Adrenal gland (tissue), 12 donors: Measurements from ENCODE around the gene TCF4. TPM values are rescaled to one million over a fixed set of nuclear protein-coding genes. Genes with fewer than 3 reads are reported as not detected.

ENCODE experiments used
- DNase-seq, 7 donors: peaks; one replicate each; pipeline ENCODE4 v3.0.0-alpha.2; 2019 to 2020
- H3K27ac ChIP-seq, 5 donors: fragments of 200-600 bp; sonication (generic) in 4 of 5; 1 replicate in 3 of 5; 2 replicates in 2 of 5; pipeline versions ENCODE4 v1.5.1 to v1.8.0; 2016 to 2020; ENCODE audit warnings: mild to moderate bottlenecking in 1 of 5
- H3K27me3 ChIP-seq: fragments of 200-600 bp; 2 replicates; pipeline ENCODE4 v1.8.0; 2021
- H3K36me3 ChIP-seq, 2 donors: fragments of 200-600 bp; replicated peaks in 1 of 2; 1 replicate in 1 of 2; 2 replicates in 1 of 2; pipeline versions ENCODE4 v1.5.1 to v1.8.0; 2018 to 2022
- H3K4me1 ChIP-seq, 2 donors: fragments of 200-600 bp; replicated peaks in 1 of 2; 1 replicate in 1 of 2; 2 replicates in 1 of 2; pipeline versions ENCODE4 v1.5.1 to v1.8.0; 2018 to 2021
- H3K4me3 ChIP-seq, 4 donors: fragments of 200-600 bp; sonication (generic) in 3 of 4; one replicate each; pipeline ENCODE4 v1.5.1; 2016 to 2018
- H3K9me3 ChIP-seq, 3 donors: fragments of 200-600 bp; sonication (generic) in 1 of 3; replicated peaks in 1 of 3; 1 replicate in 2 of 3; 2 replicates in 1 of 3; pipeline versions ENCODE4 v1.5.1 to v1.8.0; 2016 to 2021
- POLR2A ChIP-seq, 2 donors: fragments of 450-650 bp; IDR thresholded peaks; one replicate each; pipeline ENCODE4 v1.6.1; 2017; ENCODE audit warnings: antibody characterized with exemption in 2 of 2, mild to moderate bottlenecking in 2 of 2, moderate library complexity in 1 of 2
- WGBS, 4 donors: extraction: QIAGEN DNeasy Blood & Tissue Kit in 2 of 4; methylation state at CpG; one replicate each; pipeline versions ENCODE4 v1.1.5 to v1.1.7; 2013 to 2017; 5-methylcytosine and 5-hydroxymethylcytosine counted together
- intact Hi-C, 2 donors: fragments of 100-400 bp; cut with DNase I; formaldehyde crosslinking; loops; one replicate each; pipeline versions ENCODE4 v1.14.1 to v1.15.0; 2022 to 2023
- polyA plus RNA-seq, 3 donors: library from polyadenylated mRNA; stranded (reverse); fragments of 200-250 nt in 2 of 3; fragments of 350-450 nt in 1 of 3; fragmentation: Illumina TruSeq in 1 of 3; extraction: RNeasy Lipid Tissue Mini Kit (QIAGEN cat#74804) in 1 of 3; gene quantifications; one replicate each; pipeline ENCODE4 v1.2.3, GENCODE V29; 2013 to 2014
- total RNA-seq, 9 donors: library from RNA; depleted of rRNA in 4 of 9; stranded (reverse); fragments of >200 nt in 4 of 9; fragments of 120-200 nt in 1 of 9; fragmentation: NEBNext Ultra II Directional in 1 of 9; extraction: Animal tissue kit (Norgen Biotek cat#: 25700) in 1 of 9; gene quantifications; one replicate each; pipeline versions ENCODE4 v1.1.0 to v1.2.4, GENCODE V29; 2013 to 2023
- TF ChIP-seq, protein P1 (sequence below), 6 experiments: fragments of 450-650 bp in 4 of 6; fragments of 200-600 bp in 2 of 6; sonication (generic) in 1 of 6; IDR thresholded peaks; 1 replicate in 5 of 6; 2 replicates in 1 of 6; pipeline versions ENCODE4 v1.5.1 to v1.8.0; 2016 to 2021; ENCODE audit warnings: antibody characterized with exemption in 6 of 6, mild to moderate bottlenecking in 2 of 6, moderate library complexity in 1 of 6
- donor health status: healthy with polysubstance abuse.
- donor health status: Bipolar disorder and iron deficiency.
- donor health status: DM: yes; HTN: yes; CAD: no.
- donor health status: DM: no; HTN: no; CAD: no.
- donor health status: DM: no; HTN: no; CAD: no.
- donor health status: DM: yes; HTN: yes; CAD: no.

The TCF4 gene
- total and polyA plus RNA-seq, 12 donors = 21.9 to 196 (median 112) TPM

DNA sequence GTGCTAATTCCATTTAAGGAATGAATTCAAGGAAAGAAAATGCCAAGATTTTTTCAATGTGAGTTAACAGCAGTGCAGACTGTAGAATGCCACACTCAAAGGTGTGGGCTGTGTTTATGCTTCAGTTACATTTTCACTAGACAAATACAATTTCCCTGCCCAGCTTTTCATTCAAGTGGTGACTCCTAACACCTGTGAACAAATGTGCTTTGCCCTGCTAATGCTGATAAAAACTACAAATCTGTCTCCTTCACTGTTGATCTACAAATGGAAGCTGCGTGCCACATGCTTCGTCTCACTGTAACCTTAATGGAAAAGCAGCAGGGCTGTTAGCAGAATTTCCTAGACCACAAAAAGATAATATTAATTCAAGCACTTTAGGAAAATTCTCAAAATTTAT is 19.8 kb upstream of the TCF4 start:
- DNase-seq = no peak
- no peak overlapping the region for H3K27ac ChIP-seq
- no peaks in the 10 kb centered on the region for H3K4me1 ChIP-seq
- H3K9me3 ChIP-seq = no peaks in the 10 kb centered on the region
- 90 to 98% (median 93%) methylated on average over 2 of the region's 2 CpGs for WGBS, 4 donors
- H3K36me3 ChIP-seq = no peaks in the 10 kb centered on the region
- intact Hi-C loops = no loop called here
- H3K4me3 ChIP-seq = no peak overlapping the region
- H3K27me3 ChIP-seq = no peaks in the 10 kb centered on the region
- TF ChIP-seq POLR2A (IDR thresholded peaks at IDR 0.05) = no peak
- TF ChIP-seq, protein P1, sequence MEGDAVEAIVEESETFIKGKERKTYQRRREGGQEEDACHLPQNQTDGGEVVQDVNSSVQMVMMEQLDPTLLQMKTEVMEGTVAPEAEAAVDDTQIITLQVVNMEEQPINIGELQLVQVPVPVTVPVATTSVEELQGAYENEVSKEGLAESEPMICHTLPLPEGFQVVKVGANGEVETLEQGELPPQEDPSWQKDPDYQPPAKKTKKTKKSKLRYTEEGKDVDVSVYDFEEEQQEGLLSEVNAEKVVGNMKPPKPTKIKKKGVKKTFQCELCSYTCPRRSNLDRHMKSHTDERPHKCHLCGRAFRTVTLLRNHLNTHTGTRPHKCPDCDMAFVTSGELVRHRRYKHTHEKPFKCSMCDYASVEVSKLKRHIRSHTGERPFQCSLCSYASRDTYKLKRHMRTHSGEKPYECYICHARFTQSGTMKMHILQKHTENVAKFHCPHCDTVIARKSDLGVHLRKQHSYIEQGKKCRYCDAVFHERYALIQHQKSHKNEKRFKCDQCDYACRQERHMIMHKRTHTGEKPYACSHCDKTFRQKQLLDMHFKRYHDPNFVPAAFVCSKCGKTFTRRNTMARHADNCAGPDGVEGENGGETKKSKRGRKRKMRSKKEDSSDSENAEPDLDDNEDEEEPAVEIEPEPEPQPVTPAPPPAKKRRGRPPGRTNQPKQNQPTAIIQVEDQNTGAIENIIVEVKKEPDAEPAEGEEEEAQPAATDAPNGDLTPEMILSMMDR (IDR thresholded peaks at IDR 0.05) = no peak

GRCh38 chr18:55605733-55606338 is 17.8 kb upstream of the TCF4 start:
- no peak overlapping the region for H3K4me3 ChIP-seq
- DNase-seq = no peak
- no peaks in the 10 kb centered on the region for H3K4me1 ChIP-seq
- intact Hi-C loops = no loop called here
- H3K9me3 ChIP-seq = no peaks in the 10 kb centered on the region
- no peak for TF ChIP-seq POLR2A (IDR thresholded peaks at IDR 0.05)
- TF ChIP-seq, protein P1 (IDR thresholded peaks at IDR 0.05) = no peak
- no peaks in the 10 kb centered on the region for H3K36me3 ChIP-seq
- H3K27ac ChIP-seq = no peak overlapping the region
- 80 to 89% (median 88%) methylated on average over 7 of the region's 7 CpGs for WGBS, 4 donors
- H3K27me3 ChIP-seq = no peaks in the 10 kb centered on the region

DNA sequence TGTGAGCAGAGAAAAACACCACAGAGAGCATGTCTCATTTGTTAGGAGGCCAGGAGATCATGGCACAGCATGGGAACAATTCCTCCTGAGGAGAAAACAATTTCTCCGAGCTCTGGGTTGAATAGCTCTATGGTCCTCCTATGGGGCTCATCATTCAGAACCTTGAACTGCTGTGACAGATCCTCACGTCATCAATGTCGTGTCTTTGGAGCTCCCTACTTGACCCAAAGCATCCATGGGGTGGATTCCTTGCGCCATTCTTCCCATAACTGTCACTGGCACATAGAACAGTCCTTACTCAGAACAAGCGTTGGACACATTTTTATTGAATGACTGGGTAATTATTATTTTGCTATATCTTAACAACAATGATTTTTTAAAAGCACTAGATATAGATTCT is 15.8 kb upstream of the TCF4 start:
- Histone ChIP-seq H3K4me3 (no peak overlapping the region), H3K4me1 (no peaks in the 10 kb centered on the region), H3K27me3 (no peaks in the 10 kb centered on the region), H3K9me3 (no peaks in the 10 kb centered on the region), H3K36me3 (no peaks in the 10 kb centered on the region), H3K27ac (no peak overlapping the region)
- intact Hi-C loops = no loop called here
- no peak for DNase-seq
- no peak for TF ChIP-seq POLR2A (IDR thresholded peaks at IDR 0.05)
- TF ChIP-seq, protein P1 (IDR thresholded peaks at IDR 0.05) = no peak
- 74 to 96% (median 88%) methylated on average over 5 of the region's 5 CpGs for WGBS, 4 donors

DNA sequence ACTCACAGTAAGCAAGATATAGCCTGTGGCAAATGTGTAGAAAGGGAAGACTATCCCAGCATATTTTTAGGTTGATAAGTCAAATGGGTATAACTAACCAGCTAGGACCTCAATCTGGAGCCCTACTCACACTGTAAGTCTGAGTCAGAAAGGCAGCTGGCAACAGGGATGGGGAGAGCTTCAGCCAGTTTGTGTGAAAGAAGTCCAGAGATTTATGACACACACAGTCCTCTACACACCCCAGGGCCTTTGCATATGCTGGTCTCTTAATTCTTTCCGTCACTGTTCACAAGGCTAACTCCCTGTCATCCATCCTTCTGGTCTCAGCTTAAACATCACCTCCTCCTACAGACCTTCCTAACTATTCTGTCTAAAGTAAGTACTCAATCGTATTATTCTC is 5.9 kb upstream of the TCF4 start:
- TF ChIP-seq, protein P1 (IDR thresholded peaks at IDR 0.05) = no peak
- no peak for TF ChIP-seq POLR2A (IDR thresholded peaks at IDR 0.05)
- WGBS, 4 donors = 88 to 96% (median 91%) methylated on average over 2 of the region's 2 CpGs
- no peaks in the 10 kb centered on the region for H3K9me3 ChIP-seq
- no peak for DNase-seq
- no peak overlapping the region for H3K27ac ChIP-seq
- no peaks in the 10 kb centered on the region for H3K36me3 ChIP-seq
- H3K27me3 ChIP-seq = no peaks in the 10 kb centered on the region
- H3K4me1 ChIP-seq = no peaks in the 10 kb centered on the region
- no peak overlapping the region for H3K4me3 ChIP-seq
- intact Hi-C loops = loop anchor here in 1 of 2 donors (5.0 kb wide), 1 partner anchor 182 kb away; no protein-coding TSS in a partner anchor
